ENCODE data around the gene SEC22C. TPM values are rescaled to one million over a fixed set of nuclear protein-coding genes. Genes with fewer than 3 reads are reported as not detected.

Gene SEC22C
- polyA plus RNA-seq, 1 of the 3 experiments (the other 2 are of a cell fraction), result 28.5 TPM

- no peak for DNase-seq
- no peak overlapping the region for H3K9ac ChIP-seq
- H3K79me2 ChIP-seq (ENCODE audit: insufficient read depth), result peaks cover 99% of the 10 kb centered on the region
- ChIA-PET CTCF (interaction anchor here (0.8 to 1.1 kb wide), 5 partner anchors 9 to 23 kb away, joined by 3 read pairs; no protein-coding TSS in a partner anchor), POLR2A (no interaction called here)
- H3K9me2 ChIP-seq, result no peaks in the 10 kb centered on the region
- peaks cover 0 to 11% of the 10 kb centered on the region in 2 experiments; a peak in 3 of 4 replicates for H3K4me1 ChIP-seq (ENCODE audit: control insufficient read depth in 1 of 2, insufficient read depth in 2 of 2, low read depth in 1 of 2, low read length in 1 of 2)
- H3K27ac ChIP-seq (ENCODE audit: low read depth in 2 of 2, low read length in 1 of 2), result no peak overlapping the region
- H3K36me3 ChIP-seq (replicated peaks in 1 of 2; ENCODE audit: control insufficient read depth in 1 of 2, insufficient read depth in 2 of 2, low read length in 1 of 2), result peaks cover 12 to 43% of the 10 kb centered on the region in 2 experiments
- H3K4me3 ChIP-seq (ENCODE audit: low read depth in 2 of 2, low read length in 1 of 2), result no peak overlapping the region
- peaks cover 72% of the 10 kb centered on the region for H4K20me1 ChIP-seq (ENCODE audit: insufficient read depth)
- 0 out of 2 replicates have a peak, but pooled peaks cover 5% of the 10 kb centered on the region for H3K9me3 ChIP-seq
- WGBS (ENCODE audit: low lambda C conversion rate), result 85% methylated on average over 5 of the region's 5 CpGs
- H3K4me2 ChIP-seq, result no peak overlapping the region
- no peak overlapping the region for H2AFZ ChIP-seq (ENCODE audit: low read depth)
- peaks cover 12% of the 10 kb centered on the region for H3F3A ChIP-seq (replicated peaks; ENCODE audit: insufficient read depth)
- TF ChIP-seq EZH2phosphoT487 (IDR thresholded peaks at IDR 0.05; ENCODE audit: borderline replicate concordance, low read depth) (no peak), PBX3 (IDR thresholded peaks at IDR 0.05) (no peak), JUND (IDR thresholded peaks at IDR 0.05) (no peak), REST (IDR thresholded peaks at IDR 0.05; ENCODE audit: low read depth, low read length) (no peak)
- H3K27me3 ChIP-seq (ENCODE audit: insufficient read depth), result no peaks in the 10 kb centered on the region
Observed at GRCh38 chr3:42605546-42606173, 23.9 kb upstream of the SEC22C start.

- POLR2A ChIA-PET, result no interaction called here
- peaks cover 47% of the 10 kb centered on the region for H4K20me1 ChIP-seq (ENCODE audit: insufficient read depth)
- 100% methylated on average over 1 of the region's 1 CpG for WGBS (ENCODE audit: low lambda C conversion rate)
Observed at GRCh38 chr3:42602961-42603360, 21.2 kb upstream of the SEC22C start.

More at GRCh38 chr3:42602961-42603360, 21.2 kb upstream of the SEC22C start:
- CTCF ChIA-PET, result interaction anchor here (3.2 kb wide), 1 partner anchor 11 kb away, joined by 25 read pairs; no protein-coding TSS in a partner anchor
- Histone ChIP-seq H3K4me3 (ENCODE audit: low read depth in 2 of 2, low read length in 1 of 2) (peak overlapping the region in 1 of 2 experiments; percentile 84; a peak in 1 of 4 replicates), H3K4me2 (no peak overlapping the region; the same call in 1 of the 2 replicates), H3K27me3 (ENCODE audit: insufficient read depth) (no peaks in the 10 kb centered on the region), H2AFZ (ENCODE audit: low read depth) (no peak overlapping the region), H3K79me2 (ENCODE audit: insufficient read depth) (peaks cover 84% of the 10 kb centered on the region), H3K4me1 (ENCODE audit: control insufficient read depth in 1 of 2, insufficient read depth in 2 of 2, low read depth in 1 of 2, low read length in 1 of 2) (peaks cover 0 to 6% of the 10 kb centered on the region in 2 experiments; a peak in 2 of 4 replicates), H3F3A (replicated peaks; ENCODE audit: insufficient read depth) (peaks cover 15% of the 10 kb centered on the region), H3K27ac (ENCODE audit: low read depth in 2 of 2, low read length in 1 of 2) (no peak overlapping the region), H3K9me2 (no peaks in the 10 kb centered on the region), H3K36me3 (replicated peaks in 1 of 2; ENCODE audit: control insufficient read depth in 1 of 2, insufficient read depth in 2 of 2, low read length in 1 of 2) (peaks cover 9 to 21% of the 10 kb centered on the region in 2 experiments), H3K9me3 (0 out of 2 replicates have a peak, but pooled peaks cover 5% of the 10 kb centered on the region), H3K9ac (no peak overlapping the region)
- no peak for TF ChIP-seq SIN3A (IDR thresholded peaks at IDR 0.05; ENCODE audit: borderline replicate concordance, low read depth, low read length)
- TF ChIP-seq RCOR1 (IDR thresholded peaks at IDR 0.05; ENCODE audit: low read length), result no peak
- TF ChIP-seq NFIC (IDR thresholded peaks at IDR 0.05; ENCODE audit: borderline replicate concordance), result no peak
- no peak for TF ChIP-seq GATA2 (CRISPR knock-in tag; IDR thresholded peaks at IDR 0.05)
- no peak for TF ChIP-seq FOXM1 (IDR thresholded peaks at IDR 0.05; ENCODE audit: low read depth)
- TF ChIP-seq PBX3 (IDR thresholded peaks at IDR 0.05), result no peak
- no peak for TF ChIP-seq EZH2phosphoT487 (IDR thresholded peaks at IDR 0.05; ENCODE audit: borderline replicate concordance, low read depth)
- no peak for TF ChIP-seq TEAD4 (IDR thresholded peaks at IDR 0.05; ENCODE audit: borderline replicate concordance, insufficient read depth)
- TF ChIP-seq ZBTB33 (IDR thresholded peaks at IDR 0.05; ENCODE audit: borderline replicate concordance, low read depth), result no peak
- no peak for TF ChIP-seq EP300 (IDR thresholded peaks at IDR 0.05; ENCODE audit: borderline replicate concordance in 1 of 2, low read depth in 1 of 2, low read length in 1 of 2)
- TF ChIP-seq MEF2A (IDR thresholded peaks at IDR 0.05; ENCODE audit: borderline replicate concordance, low read depth), result no peak
- no peak for TF ChIP-seq NRF1 (IDR thresholded peaks at IDR 0.05; ENCODE audit: low read depth, low read length)
- TF ChIP-seq USF2 (IDR thresholded peaks at IDR 0.05; ENCODE audit: borderline replicate concordance, low read depth, low read length), result no peak
- TF ChIP-seq JUND (IDR thresholded peaks at IDR 0.05), result no peak
- DNase-seq, result no peak

Measured in SK-N-SH (cell line).